ENCODE measurements around the gene DLL4.

GRCh38 chr15:40942337-40942854 is 13.3 kb downstream of the DLL4 start:
- TF ChIP-seq SP1 (IDR thresholded peaks at IDR 0.05) = no peak
- TF ChIP-seq FOXA1 (IDR thresholded peaks at IDR 0.05) = no peak
- TF ChIP-seq CTBP1 (IDR thresholded peaks at IDR 0.05; ENCODE audit: borderline replicate concordance) = no peak
- no peak for TF ChIP-seq ARNT (IDR thresholded peaks at IDR 0.05)
- TF ChIP-seq ELF4 (IDR thresholded peaks at IDR 0.05) = no peak
- TF ChIP-seq BHLHE40 (IDR thresholded peaks at IDR 0.05; ENCODE audit: borderline replicate concordance) = no peak
- no peak for TF ChIP-seq SUZ12 (IDR thresholded peaks at IDR 0.05)
